Measurements from ENCODE around the gene CLIC6.
"Not testable (repeated sequence)": the region's sequence is repeated elsewhere in the genome, so short reads cannot be mapped to it uniquely, and the experiment has no call there.

CLIC6 gene

GRCh38 chr21:34653522-34653921, 15.3 kb upstream of the CLIC6 start:
- no peak for DNase-seq (ENCODE audit: low spot score)

DNA sequence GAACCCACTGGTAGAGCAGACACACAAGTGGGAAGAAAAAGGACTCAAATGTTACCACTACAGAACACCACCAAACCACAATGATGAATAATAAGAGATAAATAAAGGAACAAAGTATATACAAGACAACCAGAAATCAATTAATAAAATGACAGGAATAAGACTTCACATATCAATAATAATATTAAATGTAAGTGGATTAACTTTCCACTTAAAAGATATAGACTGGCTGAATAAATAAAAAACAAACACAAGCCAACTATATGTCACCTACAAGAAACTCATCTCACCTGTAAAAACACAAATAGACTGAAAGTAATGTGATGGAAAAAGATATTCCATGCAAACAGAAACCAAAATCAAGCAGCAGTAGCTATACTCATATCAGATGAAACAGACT, 6.9 kb upstream of the CLIC6 start:
- no peak for DNase-seq (ENCODE audit: low spot score)

- DNase-seq (ENCODE audit: low spot score): no peak
These were observed 1.0 kb upstream of the CLIC6 start for GRCh38 chr21:34667761-34668160.

DNA sequence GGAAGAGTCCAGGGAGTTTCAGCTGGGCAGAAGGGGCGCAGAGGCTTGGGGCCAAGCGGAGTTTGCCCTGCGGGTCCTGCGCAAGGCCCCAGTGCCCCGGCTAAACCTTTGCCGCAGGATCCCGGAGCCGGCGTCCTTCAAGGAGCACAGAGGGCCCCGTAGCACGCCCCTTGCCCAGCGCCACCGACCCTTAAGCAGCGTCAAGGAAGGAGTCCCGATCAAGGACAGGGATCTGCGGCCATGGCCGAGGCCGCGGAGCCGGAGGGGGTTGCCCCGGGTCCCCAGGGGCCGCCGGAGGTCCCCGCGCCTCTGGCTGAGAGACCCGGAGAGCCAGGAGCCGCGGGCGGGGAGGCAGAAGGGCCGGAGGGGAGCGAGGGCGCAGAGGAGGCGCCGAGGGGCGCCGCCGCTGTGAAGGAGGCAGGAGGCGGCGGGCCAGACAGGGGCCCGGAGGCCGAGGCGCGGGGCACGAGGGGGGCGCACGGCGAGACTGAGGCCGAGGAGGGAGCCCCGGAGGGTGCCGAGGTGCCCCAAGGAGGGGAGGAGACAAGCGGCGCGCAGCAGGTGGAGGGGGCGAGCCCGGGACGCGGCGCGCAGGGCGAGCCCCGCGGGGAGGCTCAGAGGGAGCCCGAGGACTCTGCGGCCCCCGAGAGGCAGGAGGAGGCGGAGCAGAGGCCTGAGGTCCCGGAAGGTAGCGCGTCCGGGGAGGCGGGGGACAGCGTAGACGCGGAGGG, 520 bp downstream of the CLIC6 start:
- no peak for DNase-seq (ENCODE audit: low spot score)

DNA sequence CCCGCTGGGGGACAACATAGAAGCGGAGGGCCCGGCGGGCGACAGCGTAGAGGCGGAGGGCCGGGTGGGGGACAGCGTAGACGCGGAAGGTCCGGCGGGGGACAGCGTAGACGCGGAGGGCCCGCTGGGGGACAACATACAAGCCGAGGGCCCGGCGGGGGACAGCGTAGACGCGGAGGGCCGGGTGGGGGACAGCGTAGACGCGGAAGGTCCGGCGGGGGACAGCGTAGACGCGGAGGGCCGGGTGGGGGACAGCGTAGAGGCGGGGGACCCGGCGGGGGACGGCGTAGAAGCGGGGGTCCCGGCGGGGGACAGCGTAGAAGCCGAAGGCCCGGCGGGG, 1.1 kb downstream of the CLIC6 start:
- not testable (repeated sequence) for DNase-seq (ENCODE audit: low spot score)

DNA sequence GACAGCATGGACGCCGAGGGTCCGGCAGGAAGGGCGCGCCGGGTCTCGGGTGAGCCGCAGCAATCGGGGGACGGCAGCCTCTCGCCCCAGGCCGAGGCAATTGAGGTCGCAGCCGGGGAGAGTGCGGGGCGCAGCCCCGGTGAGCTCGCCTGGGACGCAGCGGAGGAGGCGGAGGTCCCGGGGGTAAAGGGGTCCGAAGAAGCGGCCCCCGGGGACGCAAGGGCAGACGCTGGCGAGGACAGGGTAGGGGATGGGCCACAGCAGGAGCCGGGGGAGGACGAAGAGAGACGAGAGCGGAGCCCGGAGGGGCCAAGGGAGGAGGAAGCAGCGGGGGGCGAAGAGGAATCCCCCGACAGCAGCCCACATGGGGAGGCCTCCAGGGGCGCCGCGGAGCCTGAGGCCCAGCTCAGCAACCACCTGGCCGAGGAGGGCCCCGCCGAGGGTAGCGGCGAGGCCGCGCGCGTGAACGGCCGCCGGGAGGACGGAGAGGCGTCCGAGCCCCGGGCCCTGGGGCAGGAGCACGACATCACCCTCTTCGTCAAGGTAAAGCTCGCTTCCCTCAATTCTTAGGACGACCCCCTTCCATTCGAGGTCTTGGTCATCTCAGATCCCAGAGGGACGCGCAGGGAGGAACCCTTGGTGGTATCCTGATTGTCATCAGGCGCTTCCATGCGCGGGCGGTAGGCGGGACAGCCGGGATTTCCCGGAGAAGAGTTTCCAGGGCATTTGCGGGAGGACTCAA, 1.6 kb downstream of the CLIC6 start:
- no peak for DNase-seq (ENCODE audit: low spot score)

- DNase-seq (ENCODE audit: low spot score): no peak
These were observed 2.2 kb downstream of the CLIC6 start for GRCh38 chr21:34670962-34671348.

- DNase-seq (ENCODE audit: low spot score): no peak
These were observed 2.7 kb downstream of the CLIC6 start for GRCh38 chr21:34671462-34671861.

GRCh38 chr21:34671891-34672290, 3.1 kb downstream of the CLIC6 start:
- no peak for DNase-seq (ENCODE audit: low spot score)

GRCh38 chr21:34673006-34673405, 4.2 kb downstream of the CLIC6 start:
- no peak for DNase-seq (ENCODE audit: low spot score)

GRCh38 chr21:34674468-34674867, 5.7 kb downstream of the CLIC6 start:
- DNase-seq (ENCODE audit: low spot score): no peak

DNA sequence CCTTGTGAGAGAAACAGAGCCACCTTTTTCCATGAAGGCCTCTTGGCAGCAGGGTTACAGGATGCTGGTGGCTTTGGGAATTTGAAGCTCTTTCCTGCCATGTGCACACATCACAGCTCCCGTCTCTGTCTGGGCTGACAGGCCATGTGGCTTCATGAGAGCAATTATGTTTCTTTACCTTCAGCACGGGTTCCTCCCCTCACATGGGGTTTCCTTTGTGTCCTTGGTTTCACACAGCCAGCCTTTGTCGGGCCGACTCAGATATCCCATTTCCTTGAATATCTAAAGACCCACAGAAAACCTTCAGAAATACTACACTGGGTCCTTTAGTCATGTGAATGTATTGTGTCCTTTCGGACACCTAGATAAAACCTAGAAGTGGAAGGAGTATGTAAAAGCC, 7.1 kb downstream of the CLIC6 start:
- DNase-seq (ENCODE audit: low spot score): no peak

- no peak for DNase-seq (ENCODE audit: low spot score)
These were observed 10.3 kb downstream of the CLIC6 start for GRCh38 chr21:34679051-34679450.

DNA sequence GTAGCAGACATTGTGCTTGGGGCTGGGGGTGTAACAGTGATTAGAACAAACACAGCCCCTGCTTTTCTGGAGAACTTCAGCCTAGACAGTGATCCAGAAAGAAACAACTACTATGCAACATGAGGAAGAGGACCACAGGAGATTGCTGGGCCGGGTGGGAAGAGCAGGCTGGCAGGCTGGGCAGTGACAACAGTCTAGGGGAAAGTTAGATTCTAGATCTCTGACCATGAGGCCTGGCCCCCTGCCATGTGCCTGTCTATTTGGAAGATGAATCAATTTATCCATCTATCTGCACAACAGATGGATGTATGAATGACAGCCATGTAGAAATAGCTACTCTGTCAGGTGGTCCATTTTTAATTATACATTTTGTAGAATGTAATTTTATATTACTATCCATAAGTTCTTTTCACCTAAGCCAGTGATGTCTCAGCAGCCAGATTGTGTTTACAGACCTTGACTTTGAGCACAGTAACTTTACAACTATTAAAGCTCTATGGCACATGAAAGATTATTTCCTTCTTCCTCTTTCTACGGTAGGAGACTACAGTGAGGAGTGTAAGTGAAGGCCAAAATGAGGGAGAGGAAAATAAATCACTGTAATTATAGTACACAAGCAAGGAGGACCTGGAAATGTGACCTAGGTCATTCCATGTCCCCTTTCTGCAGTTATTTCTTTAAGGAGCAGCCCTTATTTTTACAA, 15.5 kb downstream of the CLIC6 start:
- no peak for DNase-seq (ENCODE audit: low spot score)

- no peak for DNase-seq (ENCODE audit: low spot score)
These were observed 18.3 kb downstream of the CLIC6 start for GRCh38 chr21:34687065-34687464.

- DNase-seq (ENCODE audit: low spot score): no peak
These were observed 19.0 kb downstream of the CLIC6 start for GRCh38 chr21:34687745-34688144.

GRCh38 chr21:34688145-34688544, 19.4 kb downstream of the CLIC6 start:
- DNase-seq (ENCODE audit: low spot score): peak; percentile 27

- DNase-seq (ENCODE audit: low spot score): no peak
These were observed 19.9 kb downstream of the CLIC6 start for GRCh38 chr21:34688715-34689114.

GRCh38 chr21:34690041-34690792, 21.4 kb downstream of the CLIC6 start:
- no peak for DNase-seq (ENCODE audit: low spot score)

DNA sequence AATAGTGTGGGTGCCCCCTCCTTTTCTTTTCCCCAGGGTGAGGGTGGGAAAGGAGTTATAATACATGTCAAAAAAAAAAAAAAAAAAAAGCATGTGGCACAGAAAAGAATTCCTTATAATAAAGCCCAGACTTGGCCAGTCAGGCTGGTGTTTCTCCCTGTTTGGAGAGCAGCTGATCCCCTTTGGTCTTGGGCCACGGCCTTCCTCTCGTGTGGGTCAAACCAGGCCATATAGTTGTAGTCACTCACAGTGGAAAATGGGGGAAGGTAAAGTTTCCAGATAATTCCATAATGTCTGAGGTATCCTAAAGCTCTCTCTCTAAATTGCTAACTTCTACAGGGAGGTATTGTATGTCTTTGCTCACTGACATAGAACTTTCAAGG, 22.0 kb downstream of the CLIC6 start:
- no peak for DNase-seq (ENCODE audit: low spot score)

DNA sequence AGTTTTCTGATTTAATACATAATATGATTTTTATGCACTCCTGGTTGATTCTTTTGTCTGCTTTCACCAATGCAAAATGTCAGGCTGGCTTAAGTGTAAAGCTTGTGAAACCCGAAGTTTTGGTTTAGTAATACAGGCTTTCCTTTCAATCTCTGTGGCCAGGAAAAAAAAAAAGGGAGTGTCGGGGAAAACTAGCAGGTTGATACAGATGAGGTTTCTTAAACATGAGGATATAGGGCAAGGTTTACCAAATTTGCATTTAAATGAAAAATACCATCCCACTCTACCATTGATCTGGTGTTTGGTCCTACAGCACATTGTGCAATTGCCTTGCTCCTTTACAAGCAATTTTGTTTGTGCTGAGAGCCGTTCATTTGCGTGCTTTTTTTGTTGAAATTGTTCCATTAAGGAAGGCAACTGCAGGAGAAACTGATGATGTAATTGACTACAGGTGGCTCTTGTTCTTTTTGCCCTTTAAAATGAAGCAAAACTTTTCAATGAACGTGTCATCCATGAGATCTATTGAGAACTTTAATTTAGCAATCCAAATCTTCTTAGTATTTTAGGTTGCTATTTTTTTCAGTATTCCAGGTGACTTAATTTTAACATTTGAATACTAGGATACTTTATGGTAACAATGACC, 22.7 kb downstream of the CLIC6 start:
- DNase-seq (ENCODE audit: low spot score): no peak

DNA sequence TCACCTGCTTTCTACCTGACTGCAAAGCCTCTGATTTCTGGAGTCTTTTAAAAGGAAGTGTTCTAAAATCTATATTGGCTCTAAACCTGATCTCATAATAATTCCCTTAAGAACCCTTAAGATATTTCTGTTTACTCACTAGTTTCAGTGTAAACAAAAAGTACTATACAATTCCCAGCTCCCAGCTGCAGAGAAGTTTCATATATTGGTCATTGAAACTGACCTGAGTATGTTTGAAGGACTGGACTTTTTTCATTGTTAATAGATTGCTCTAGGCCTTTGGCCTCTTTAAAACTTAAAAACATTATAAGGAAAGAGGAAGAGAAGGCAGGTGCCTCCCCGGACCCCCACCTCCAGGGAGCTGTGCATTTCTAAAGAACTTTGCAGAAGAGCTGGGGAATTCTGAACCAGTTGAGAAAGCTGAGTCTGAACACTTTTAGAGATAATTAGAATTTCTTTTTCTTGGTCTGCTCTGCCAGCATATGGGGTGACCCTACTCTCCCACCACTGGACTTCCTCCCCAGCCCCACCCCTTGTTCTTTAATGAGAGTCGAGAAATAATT, 23.7 kb downstream of the CLIC6 start:
- no peak for DNase-seq (ENCODE audit: low spot score)

All from hepatic stellate cell (primary cell).